Stimulated activated CD8-positive, alpha-beta memory T cell treated with anti-CD3 and anti-CD28 coated beads, Interleukin-15, amount 100 ng/mL, for 24 hours (primary cell): ENCODE results near the gene AHNAK.
"Not testable (repeated sequence)": the region's sequence is repeated elsewhere in the genome, so short reads cannot be mapped to it uniquely, and the experiment has no call there.

Experiments
- DNase-seq: peaks from one replicate; pipeline ENCODE4 v3.0.0-alpha.2; 2020; ENCODE audit warnings: low read depth

AHNAK gene

GRCh38 chr11:62546244-62546928, at the start of gene AHNAK:
TSS of gene AHNAK (minus strand) at chr11:62546806. CDS start at chr11:62536098, 10,708 bp downstream.
- DNase-seq: no peak

GRCh38 chr11:62595124-62595523, 48.5 kb upstream of the AHNAK start:
- no peak for DNase-seq

GRCh38 chr11:62593434-62594044, 46.9 kb upstream of the AHNAK start:
- no peak for DNase-seq

GRCh38 chr11:62592989-62593421, 46.4 kb upstream of the AHNAK start:
- DNase-seq: no peak

GRCh38 chr11:62592146-62592815, 45.7 kb upstream of the AHNAK start:
- DNase-seq: no peak

GRCh38 chr11:62591448-62592145, 45.0 kb upstream of the AHNAK start, which contains the start of gene TUT1:
TSS of gene TUT1 (minus strand) at chr11:62591523. CDS start at chr11:62591485, 38 bp downstream.
- DNase-seq: peak; percentile 79

- DNase-seq: no peak
These were observed 42.5 kb upstream of the AHNAK start for GRCh38 chr11:62588966-62589637.

- DNase-seq: not testable (repeated sequence)
These were observed 38.8 kb upstream of the AHNAK start for GRCh38 chr11:62585356-62585755.

- not testable (repeated sequence) for DNase-seq
These were observed 35.1 kb upstream of the AHNAK start for GRCh38 chr11:62581735-62582134.

GRCh38 chr11:62580959-62581715, 34.5 kb upstream of the AHNAK start:
- DNase-seq: no peak

- DNase-seq: no peak
These were observed 32.6 kb upstream of the AHNAK start for GRCh38 chr11:62579252-62579651.

- DNase-seq: no peak
These were observed 31.9 kb upstream of the AHNAK start for GRCh38 chr11:62578541-62578940.

- no peak for DNase-seq
These were observed 30.6 kb upstream of the AHNAK start for GRCh38 chr11:62577046-62577714.

- no peak for DNase-seq
These were observed 29.2 kb upstream of the AHNAK start for GRCh38 chr11:62575837-62576236.

GRCh38 chr11:62575156-62575555, 28.6 kb upstream of the AHNAK start:
- DNase-seq: no peak

GRCh38 chr11:62574363-62575071, 27.9 kb upstream of the AHNAK start:
- DNase-seq: no peak

GRCh38 chr11:62573592-62574362, 27.2 kb upstream of the AHNAK start, which contains the start of gene EEF1G:
TSS of gene EEF1G (minus strand) at chr11:62573891. CDS start at chr11:62573842, 49 bp downstream.
- DNase-seq: peak; percentile 87

GRCh38 chr11:62573006-62573591, 26.5 kb upstream of the AHNAK start:
- DNase-seq: no peak

- no peak for DNase-seq
These were observed 25.8 kb upstream of the AHNAK start for GRCh38 chr11:62572431-62572830.
